ENCODE results near the gene ZNF619.

Gene ZNF619

GRCh38 chr3:40465456-40465855 is 11.5 kb upstream of the ZNF619 start:
- Histone ChIP-seq H3K36me3 (ENCODE audit: control insufficient read depth, insufficient read depth, low read length) (peaks cover 55% of the 10 kb centered on the region), H3K27ac (ENCODE audit: low read depth, low read length) (no peak overlapping the region), H3K27me3 (ENCODE audit: control insufficient read depth, insufficient read depth, low read length) (no peaks in the 10 kb centered on the region), H3K9ac (ENCODE audit: low read length) (no peak overlapping the region), H3K9me3 (ENCODE audit: control insufficient read depth, insufficient read depth, low read depth, low read length) (no peaks in the 10 kb centered on the region), H3K4me1 (ENCODE audit: control insufficient read depth, insufficient read depth, low read length) (no peaks in the 10 kb centered on the region), H3K4me3 (ENCODE audit: low read depth, low read length) (no peak overlapping the region)

- Histone ChIP-seq H3K27me3 (ENCODE audit: control insufficient read depth, insufficient read depth, low read length) (no peaks in the 10 kb centered on the region), H3K36me3 (ENCODE audit: control insufficient read depth, insufficient read depth, low read length) (peaks cover 30% of the 10 kb centered on the region), H3K9me3 (ENCODE audit: control insufficient read depth, insufficient read depth, low read depth, low read length) (no peaks in the 10 kb centered on the region), H3K27ac (ENCODE audit: low read depth, low read length) (no peak overlapping the region), H3K9ac (ENCODE audit: low read length) (no peak overlapping the region), H3K4me3 (ENCODE audit: low read depth, low read length) (no peak overlapping the region), H3K4me1 (ENCODE audit: control insufficient read depth, insufficient read depth, low read length) (no peaks in the 10 kb centered on the region)
Measured at GRCh38 chr3:40468018-40468417, 8.9 kb upstream of the ZNF619 start.

GRCh38 chr3:40470701-40471100 is 6.2 kb upstream of the ZNF619 start:
- Histone ChIP-seq H3K4me1 (ENCODE audit: control insufficient read depth, insufficient read depth, low read length) (no peaks in the 10 kb centered on the region), H3K9ac (ENCODE audit: low read length) (no peak overlapping the region), H3K27me3 (ENCODE audit: control insufficient read depth, insufficient read depth, low read length) (no peaks in the 10 kb centered on the region), H3K27ac (ENCODE audit: low read depth, low read length) (no peak overlapping the region), H3K4me3 (ENCODE audit: low read depth, low read length) (no peak overlapping the region), H3K36me3 (ENCODE audit: control insufficient read depth, insufficient read depth, low read length) (peaks cover 8% of the 10 kb centered on the region; the same call in 1 of the 2 replicates), H3K9me3 (ENCODE audit: control insufficient read depth, insufficient read depth, low read depth, low read length) (no peaks in the 10 kb centered on the region)

- Histone ChIP-seq H3K36me3 (ENCODE audit: control insufficient read depth, insufficient read depth, low read length) (peaks cover 3% of the 10 kb centered on the region; the same call in 1 of the 2 replicates), H3K9ac (ENCODE audit: low read length) (no peak overlapping the region), H3K27ac (ENCODE audit: low read depth, low read length) (no peak overlapping the region), H3K4me3 (ENCODE audit: low read depth, low read length) (peak overlapping the region; percentile 78), H3K9me3 (ENCODE audit: control insufficient read depth, insufficient read depth, low read depth, low read length) (no peaks in the 10 kb centered on the region), H3K27me3 (ENCODE audit: control insufficient read depth, insufficient read depth, low read length) (no peaks in the 10 kb centered on the region), H3K4me1 (ENCODE audit: control insufficient read depth, insufficient read depth, low read length) (peaks cover 6% of the 10 kb centered on the region)
Measured at GRCh38 chr3:40477666-40478065, 744 bp downstream of the ZNF619 start.

GRCh38 chr3:40487172-40487571 is 10.2 kb downstream of the ZNF619 start:
- Histone ChIP-seq H3K9me3 (ENCODE audit: control insufficient read depth, insufficient read depth, low read depth, low read length) (peaks cover 20% of the 10 kb centered on the region), H3K9ac (ENCODE audit: low read length) (no peak overlapping the region), H3K27me3 (ENCODE audit: control insufficient read depth, insufficient read depth, low read length) (no peaks in the 10 kb centered on the region), H3K4me3 (ENCODE audit: low read depth, low read length) (no peak overlapping the region), H3K36me3 (ENCODE audit: control insufficient read depth, insufficient read depth, low read length) (peaks cover 15% of the 10 kb centered on the region), H3K27ac (ENCODE audit: low read depth, low read length) (no peak overlapping the region), H3K4me1 (ENCODE audit: control insufficient read depth, insufficient read depth, low read length) (no peaks in the 10 kb centered on the region)

GRCh38 chr3:40490916-40491315 is 14.0 kb downstream of the ZNF619 start:
- Histone ChIP-seq H3K27me3 (ENCODE audit: control insufficient read depth, insufficient read depth, low read length) (no peaks in the 10 kb centered on the region), H3K9me3 (ENCODE audit: control insufficient read depth, insufficient read depth, low read depth, low read length) (peaks cover 19% of the 10 kb centered on the region), H3K4me1 (ENCODE audit: control insufficient read depth, insufficient read depth, low read length) (no peaks in the 10 kb centered on the region), H3K36me3 (ENCODE audit: control insufficient read depth, insufficient read depth, low read length) (peaks cover 13% of the 10 kb centered on the region), H3K27ac (ENCODE audit: low read depth, low read length) (no peak overlapping the region), H3K4me3 (ENCODE audit: low read depth, low read length) (no peak overlapping the region), H3K9ac (ENCODE audit: low read length) (no peak overlapping the region)

- Histone ChIP-seq H3K36me3 (ENCODE audit: control insufficient read depth, insufficient read depth, low read length) (no peaks in the 10 kb centered on the region), H3K9me3 (ENCODE audit: control insufficient read depth, insufficient read depth, low read depth, low read length) (no peaks in the 10 kb centered on the region), H3K9ac (ENCODE audit: low read length) (no peak overlapping the region), H3K27ac (ENCODE audit: low read depth, low read length) (no peak overlapping the region), H3K4me1 (ENCODE audit: control insufficient read depth, insufficient read depth, low read length) (no peaks in the 10 kb centered on the region), H3K27me3 (ENCODE audit: control insufficient read depth, insufficient read depth, low read length) (no peaks in the 10 kb centered on the region), H3K4me3 (ENCODE audit: low read depth, low read length) (no peak overlapping the region)
Measured at GRCh38 chr3:40494698-40495097, 17.8 kb downstream of the ZNF619 start.

GRCh38 chr3:40497288-40497687 is 20.4 kb downstream of the ZNF619 start:
- Histone ChIP-seq H3K27ac (ENCODE audit: low read depth, low read length) (no peak overlapping the region), H3K4me3 (ENCODE audit: low read depth, low read length) (no peak overlapping the region), H3K27me3 (ENCODE audit: control insufficient read depth, insufficient read depth, low read length) (no peaks in the 10 kb centered on the region), H3K36me3 (ENCODE audit: control insufficient read depth, insufficient read depth, low read length) (no peaks in the 10 kb centered on the region), H3K9ac (ENCODE audit: low read length) (no peak overlapping the region), H3K9me3 (ENCODE audit: control insufficient read depth, insufficient read depth, low read depth, low read length) (no peaks in the 10 kb centered on the region), H3K4me1 (ENCODE audit: control insufficient read depth, insufficient read depth, low read length) (no peaks in the 10 kb centered on the region)

GRCh38 chr3:40499952-40500351 is 23.0 kb downstream of the ZNF619 start:
- no peak overlapping the region for H3K9ac ChIP-seq (ENCODE audit: low read length)
- no peaks in the 10 kb centered on the region for H3K27me3 ChIP-seq (ENCODE audit: control insufficient read depth, insufficient read depth, low read length)
- H3K4me3 ChIP-seq (ENCODE audit: low read depth, low read length), result no peak overlapping the region
- H3K27ac ChIP-seq (ENCODE audit: low read depth, low read length), result no peak overlapping the region
- no peaks in the 10 kb centered on the region for H3K9me3 ChIP-seq (ENCODE audit: control insufficient read depth, insufficient read depth, low read depth, low read length)
- H3K4me1 ChIP-seq (ENCODE audit: control insufficient read depth, insufficient read depth, low read length), result no peaks in the 10 kb centered on the region
- H3K36me3 ChIP-seq (ENCODE audit: control insufficient read depth, insufficient read depth, low read length), result no peaks in the 10 kb centered on the region

GRCh38 chr3:40502034-40502433 is 25.1 kb downstream of the ZNF619 start:
- Histone ChIP-seq H3K9me3 (ENCODE audit: control insufficient read depth, insufficient read depth, low read depth, low read length) (no peaks in the 10 kb centered on the region), H3K4me1 (ENCODE audit: control insufficient read depth, insufficient read depth, low read length) (0 out of 2 replicates have a peak, but pooled peaks cover 4% of the 10 kb centered on the region), H3K27ac (ENCODE audit: low read depth, low read length) (no peak overlapping the region), H3K4me3 (ENCODE audit: low read depth, low read length) (no peak overlapping the region), H3K9ac (ENCODE audit: low read length) (no peak overlapping the region), H3K36me3 (ENCODE audit: control insufficient read depth, insufficient read depth, low read length) (no peaks in the 10 kb centered on the region), H3K27me3 (ENCODE audit: control insufficient read depth, insufficient read depth, low read length) (no peaks in the 10 kb centered on the region)

GRCh38 chr3:40504636-40505430 is 27.9 kb downstream of the ZNF619 start:
- Histone ChIP-seq H3K9ac (ENCODE audit: low read length) (no peak overlapping the region), H3K27ac (ENCODE audit: low read depth, low read length) (no peak overlapping the region), H3K36me3 (ENCODE audit: control insufficient read depth, insufficient read depth, low read length) (peaks cover 13% of the 10 kb centered on the region; the same call in 1 of the 2 replicates), H3K4me3 (ENCODE audit: low read depth, low read length) (peak overlapping the region; percentile 91; the same call in 1 of the 2 replicates), H3K9me3 (ENCODE audit: control insufficient read depth, insufficient read depth, low read depth, low read length) (no peaks in the 10 kb centered on the region), H3K27me3 (ENCODE audit: control insufficient read depth, insufficient read depth, low read length) (no peaks in the 10 kb centered on the region), H3K4me1 (ENCODE audit: control insufficient read depth, insufficient read depth, low read length) (0 out of 2 replicates have a peak, but pooled peaks cover 4% of the 10 kb centered on the region)
